Measurements from ENCODE around the gene ACTMAP. TPM values are rescaled to one million over a fixed set of nuclear protein-coding genes. Genes with fewer than 3 reads are reported as not detected.
"Not testable (repeated sequence)": the region's sequence is repeated elsewhere in the genome, so short reads cannot be mapped to it uniquely, and the experiment has no call there.

ACTMAP gene
- total RNA-seq, 1 experiment from 2014 or later, result 3.1 TPM

DNA sequence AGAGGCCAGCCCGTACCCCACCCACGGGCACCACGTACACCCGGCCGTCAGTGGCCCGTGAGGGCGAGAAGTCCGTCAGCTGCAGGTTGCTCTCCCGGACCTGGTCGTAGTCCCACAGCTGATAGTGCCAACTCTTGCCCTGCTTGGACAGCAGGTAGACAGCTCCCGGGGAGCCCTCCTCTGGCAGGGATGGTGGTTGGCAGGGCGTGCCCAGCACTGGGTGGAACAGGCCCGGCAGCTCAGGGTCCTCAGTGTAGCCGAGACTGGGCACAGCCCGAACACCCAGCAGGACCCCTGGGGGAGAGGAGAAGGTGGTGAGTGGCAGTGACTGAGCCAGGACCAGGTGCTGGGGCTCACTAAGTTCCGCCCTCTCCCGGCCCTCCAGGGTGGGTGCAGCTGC, 7.8 kb downstream of the ACTMAP start:
- no peaks in the 10 kb centered on the region for H3K27me3 ChIP-seq (ENCODE audit: control insufficient read depth, insufficient read depth, low read length)
- peaks cover 5% of the 10 kb centered on the region for H3K36me3 ChIP-seq (replicated peaks; ENCODE audit: control insufficient read depth, insufficient read depth, low read length)
- DNase-seq, result no peak
- no peak overlapping the region for H3K4me3 ChIP-seq (ENCODE audit: insufficient read depth, low read depth, low read length)

- no peak overlapping the region for H3K4me3 ChIP-seq (ENCODE audit: insufficient read depth, low read depth, low read length)
- peaks cover 11% of the 10 kb centered on the region for H3K36me3 ChIP-seq (replicated peaks; ENCODE audit: control insufficient read depth, insufficient read depth, low read length)
- no peak for DNase-seq
- H3K27me3 ChIP-seq (ENCODE audit: control insufficient read depth, insufficient read depth, low read length), result no peaks in the 10 kb centered on the region
Measured at GRCh38 chr19:40741527-40742390, 8.5 kb downstream of the ACTMAP start.

DNA sequence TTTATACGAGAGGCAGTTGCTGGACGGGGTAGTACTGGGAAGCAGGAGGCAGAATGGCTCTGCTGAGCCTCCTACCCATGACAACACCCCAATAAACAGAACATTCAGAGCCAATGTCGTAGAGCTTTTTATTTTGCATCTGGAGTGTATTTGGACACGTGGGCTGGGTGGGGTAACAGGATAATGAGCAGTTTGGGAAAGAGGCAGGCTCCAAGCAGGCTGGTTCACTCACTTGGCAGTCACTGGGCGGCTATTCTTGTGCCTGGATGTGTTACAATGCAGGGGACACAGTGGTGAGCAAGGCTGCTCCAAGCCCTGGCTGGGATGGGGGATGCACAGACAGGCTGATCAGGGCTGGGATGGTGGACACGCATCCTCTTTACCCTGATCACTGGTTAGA, 9.5 kb downstream of the ACTMAP start:
- Histone ChIP-seq H3K4me3 (ENCODE audit: insufficient read depth, low read depth, low read length) (no peak overlapping the region), H3K27me3 (ENCODE audit: control insufficient read depth, insufficient read depth, low read length) (no peaks in the 10 kb centered on the region), H3K36me3 (replicated peaks; ENCODE audit: control insufficient read depth, insufficient read depth, low read length) (peaks cover 11% of the 10 kb centered on the region)
- no peak for DNase-seq

GRCh38 chr19:40739871-40740703, 10.2 kb downstream of the ACTMAP start:
- H3K4me3 ChIP-seq (ENCODE audit: insufficient read depth, low read depth, low read length), result no peak overlapping the region
- no peaks in the 10 kb centered on the region for H3K27me3 ChIP-seq (ENCODE audit: control insufficient read depth, insufficient read depth, low read length)
- H3K36me3 ChIP-seq (replicated peaks; ENCODE audit: control insufficient read depth, insufficient read depth, low read length), result peaks cover 11% of the 10 kb centered on the region
- DNase-seq, result no peak

- DNase-seq, result no peak
- peaks cover 13% of the 10 kb centered on the region for H3K36me3 ChIP-seq (replicated peaks; ENCODE audit: control insufficient read depth, insufficient read depth, low read length)
- H3K4me3 ChIP-seq (ENCODE audit: insufficient read depth, low read depth, low read length), result no peak overlapping the region
- H3K27me3 ChIP-seq (ENCODE audit: control insufficient read depth, insufficient read depth, low read length), result no peaks in the 10 kb centered on the region
Measured at GRCh38 chr19:40739030-40739839, 11.0 kb downstream of the ACTMAP start.

GRCh38 chr19:40737102-40737644, 13.1 kb downstream of the ACTMAP start:
- H3K36me3 ChIP-seq (replicated peaks; ENCODE audit: control insufficient read depth, insufficient read depth, low read length), result peaks cover 20% of the 10 kb centered on the region
- peak; percentile 52 for DNase-seq
- H3K4me3 ChIP-seq (ENCODE audit: insufficient read depth, low read depth, low read length), result no peak overlapping the region
- no peaks in the 10 kb centered on the region for H3K27me3 ChIP-seq (ENCODE audit: control insufficient read depth, insufficient read depth, low read length)

- Histone ChIP-seq H3K4me3 (ENCODE audit: insufficient read depth, low read depth, low read length) (no peak overlapping the region), H3K27me3 (ENCODE audit: control insufficient read depth, insufficient read depth, low read length) (no peaks in the 10 kb centered on the region), H3K36me3 (replicated peaks; ENCODE audit: control insufficient read depth, insufficient read depth, low read length) (peaks cover 20% of the 10 kb centered on the region)
- DNase-seq, result peak; percentile 21
Measured at GRCh38 chr19:40736661-40737060, 13.6 kb downstream of the ACTMAP start.

DNA sequence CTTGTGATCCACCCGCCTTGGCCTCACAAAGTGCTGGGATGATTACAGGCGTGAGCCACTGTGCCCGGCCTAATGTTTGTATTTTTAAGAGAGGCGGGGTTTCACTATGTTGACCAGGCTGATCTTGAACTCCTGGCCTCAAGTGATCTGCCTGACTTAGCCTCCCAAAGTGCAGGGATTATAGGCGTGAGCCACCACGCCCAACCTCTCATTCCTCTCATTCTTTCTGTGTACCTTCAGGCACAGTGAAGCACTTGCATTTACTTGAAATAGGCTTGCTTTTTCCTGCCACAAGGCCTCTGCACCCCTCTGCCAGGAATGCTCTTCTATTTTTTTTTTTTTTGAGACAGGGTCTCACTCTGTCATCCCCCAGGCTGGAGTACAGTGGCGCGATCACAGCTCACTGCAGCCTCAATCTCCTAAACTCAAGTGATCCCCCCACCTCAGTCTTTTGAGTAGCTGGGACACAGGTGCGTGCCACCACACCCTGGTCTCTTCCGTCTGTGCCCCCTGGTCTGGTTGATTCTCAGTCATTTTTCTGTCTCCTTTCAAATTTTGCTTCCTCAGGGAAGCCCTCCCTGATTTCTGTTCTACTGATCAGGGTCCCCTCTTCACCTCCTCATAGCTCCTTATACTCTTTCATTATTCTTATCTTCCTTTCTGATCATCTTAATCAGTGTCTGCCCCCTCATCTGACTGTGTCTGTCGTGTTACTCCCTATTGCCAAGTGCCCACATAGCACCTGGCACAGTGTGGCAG, 15.1 kb downstream of the ACTMAP start:
- no peak for DNase-seq
- Histone ChIP-seq H3K4me3 (ENCODE audit: insufficient read depth, low read depth, low read length) (no peak overlapping the region), H3K27me3 (ENCODE audit: control insufficient read depth, insufficient read depth, low read length) (no peaks in the 10 kb centered on the region), H3K36me3 (replicated peaks; ENCODE audit: control insufficient read depth, insufficient read depth, low read length) (peaks cover 19% of the 10 kb centered on the region)

DNA sequence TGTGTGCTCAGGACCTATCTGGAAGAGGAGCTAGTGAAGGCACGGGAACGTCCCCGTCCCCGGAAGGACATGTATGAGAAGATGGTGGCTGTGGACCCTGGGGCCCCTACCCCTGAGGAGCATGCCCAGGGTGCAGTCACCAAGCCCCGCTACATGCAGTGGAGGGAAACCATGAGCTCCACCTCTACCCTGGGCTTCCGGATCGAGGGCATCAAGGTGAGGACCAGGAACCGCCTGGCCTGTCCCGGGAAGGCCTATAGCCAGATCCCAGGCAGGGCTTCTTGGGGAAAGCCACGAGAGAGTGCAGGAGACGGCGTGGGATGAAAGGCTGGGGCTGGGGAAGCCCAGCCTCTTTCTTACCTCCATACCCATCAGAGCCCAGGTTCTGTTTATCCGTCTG, 17.1 kb downstream of the ACTMAP start:
- Histone ChIP-seq H3K27me3 (ENCODE audit: control insufficient read depth, insufficient read depth, low read length) (no peaks in the 10 kb centered on the region), H3K4me3 (ENCODE audit: insufficient read depth, low read depth, low read length) (no peak overlapping the region), H3K36me3 (replicated peaks; ENCODE audit: control insufficient read depth, insufficient read depth, low read length) (peaks cover 16% of the 10 kb centered on the region)
- no peak for DNase-seq

DNA sequence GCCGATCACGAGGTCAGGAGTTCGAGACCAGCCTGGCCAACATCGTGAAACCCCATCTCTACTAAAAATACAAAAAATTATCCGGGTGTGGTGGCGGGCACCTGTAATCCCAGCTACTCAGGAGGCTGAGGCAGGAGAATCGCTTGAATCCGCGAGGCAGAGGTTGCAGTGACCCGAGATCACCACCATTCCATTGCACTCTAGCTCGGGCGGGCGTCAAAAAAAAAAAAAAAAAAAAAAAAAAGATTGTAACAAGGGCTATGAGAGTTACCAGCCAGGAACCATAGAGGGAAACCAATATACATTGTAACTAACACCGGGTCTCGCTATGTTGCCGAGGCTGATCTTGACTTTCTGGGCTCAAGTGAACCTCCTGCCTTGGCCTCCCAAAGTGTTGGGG, 18.0 kb downstream of the ACTMAP start:
- not testable (repeated sequence) for DNase-seq; H3K27me3 ChIP-seq (ENCODE audit: control insufficient read depth, insufficient read depth, low read length); H3K4me3 ChIP-seq (ENCODE audit: insufficient read depth, low read depth, low read length)
- peaks cover 14% of the 10 kb centered on the region for H3K36me3 ChIP-seq (replicated peaks; ENCODE audit: control insufficient read depth, insufficient read depth, low read length)

GRCh38 chr19:40730065-40730464, 20.2 kb downstream of the ACTMAP start:
- not testable (repeated sequence) for H3K27me3 ChIP-seq (ENCODE audit: control insufficient read depth, insufficient read depth, low read length); DNase-seq; H3K4me3 ChIP-seq (ENCODE audit: insufficient read depth, low read depth, low read length)
- peaks cover 12% of the 10 kb centered on the region for H3K36me3 ChIP-seq (replicated peaks; ENCODE audit: control insufficient read depth, insufficient read depth, low read length)

GRCh38 chr19:40726279-40726678, 24.0 kb downstream of the ACTMAP start:
- Histone ChIP-seq H3K27me3 (ENCODE audit: control insufficient read depth, insufficient read depth, low read length) (no peaks in the 10 kb centered on the region), H3K36me3 (replicated peaks; ENCODE audit: control insufficient read depth, insufficient read depth, low read length) (peaks cover 4% of the 10 kb centered on the region), H3K4me3 (ENCODE audit: insufficient read depth, low read depth, low read length) (no peak overlapping the region)
- DNase-seq, result no peak

GRCh38 chr19:40724855-40725254, 25.4 kb downstream of the ACTMAP start:
- no peak overlapping the region for H3K4me3 ChIP-seq (ENCODE audit: insufficient read depth, low read depth, low read length)
- H3K36me3 ChIP-seq (replicated peaks; ENCODE audit: control insufficient read depth, insufficient read depth, low read length), result peaks cover 4% of the 10 kb centered on the region
- DNase-seq, result no peak
- no peaks in the 10 kb centered on the region for H3K27me3 ChIP-seq (ENCODE audit: control insufficient read depth, insufficient read depth, low read length)

Measured in H7 (cell line).